Stimulated activated CD8-positive, alpha-beta memory T cell treated with anti-CD3 and anti-CD28 coated beads, Interleukin-4, amount 100 ng/mL, for 1 hour (primary cell): Measurements from ENCODE around the gene NPM3.

ENCODE experiments used
- DNase-seq, 2 donors: peaks; one replicate each; pipeline ENCODE4 v3.0.0-alpha.2; 2020; ENCODE audit warnings: low read depth in 2 of 2, low spot score in 1 of 2

NPM3 gene

GRCh38 chr10:101760510-101760909 lies 22.7 kb downstream of the NPM3 start:
- DNase-seq: no peak

- DNase-seq: no peak
Observed at GRCh38 chr10:101759309-101760247, 23.7 kb downstream of the NPM3 start.

GRCh38 chr10:101758858-101759257 lies 24.4 kb downstream of the NPM3 start:
- DNase-seq: no peak

- DNase-seq: no peak
Observed at GRCh38 chr10:101752241-101752640, 31.0 kb downstream of the NPM3 start.

- no peak for DNase-seq
Observed at GRCh38 chr10:101749047-101750016, 33.9 kb downstream of the NPM3 start.

GRCh38 chr10:101748496-101748895 lies 34.8 kb downstream of the NPM3 start:
- no peak for DNase-seq

- no peak for DNase-seq
Observed at GRCh38 chr10:101745074-101745696, 38.1 kb downstream of the NPM3 start.

GRCh38 chr10:101744267-101744666 lies 39.0 kb downstream of the NPM3 start:
- no peak for DNase-seq

GRCh38 chr10:101741938-101742337 lies 41.3 kb downstream of the NPM3 start:
- no peak for DNase-seq

GRCh38 chr10:101736666-101737065 lies 46.6 kb downstream of the NPM3 start:
- DNase-seq: no peak

GRCh38 chr10:101732096-101732495 lies 51.1 kb downstream of the NPM3 start:
- no peak for DNase-seq
